ENCODE measurements around the gene MZT2B.
"Not testable (repeated sequence)": the region's sequence is repeated elsewhere in the genome, so short reads cannot be mapped to it uniquely, and the experiment has no call there.

GRCh38 chr2:130137118-130137517 lies 44.9 kb upstream of the MZT2B start:
- not testable (repeated sequence) for TF ChIP-seq CTCF (IDR thresholded peaks at IDR 0.05); EZH2 (IDR thresholded peaks at IDR 0.05; ENCODE audit: borderline replicate concordance, insufficient read depth, low read depth, low read length, poor library complexity, severe bottlenecking)
